HEK293T (cell line): ENCODE results near the gene GBE1.

Experiments
- FOXA1 ChIP-seq: fragments of 450-650 bp; IDR thresholded peaks from 2 replicates; pipeline ENCODE4 v1.6.1; 2016; ENCODE audit warnings: mild to moderate bottlenecking
- FOXM1 ChIP-seq: fragments of 450-650 bp; IDR thresholded peaks from 2 replicates; pipeline ENCODE4 v1.6.1; 2017; ENCODE audit warnings: mild to moderate bottlenecking, borderline replicate concordance
- SP1 ChIP-seq: fragments of 450-650 bp; IDR thresholded peaks from 2 replicates; pipeline ENCODE4 v1.6.1; 2017
- TF ChIP-seq, protein P1 (sequence below): fragments of 450-650 bp; IDR thresholded peaks from 2 replicates; pipeline ENCODE4 v1.6.1; 2016

GRCh38 chr3:81518945-81519344 lies 242.5 kb downstream of the GBE1 start:
- no peak for TF ChIP-seq FOXA1
- TF ChIP-seq, protein P1, sequence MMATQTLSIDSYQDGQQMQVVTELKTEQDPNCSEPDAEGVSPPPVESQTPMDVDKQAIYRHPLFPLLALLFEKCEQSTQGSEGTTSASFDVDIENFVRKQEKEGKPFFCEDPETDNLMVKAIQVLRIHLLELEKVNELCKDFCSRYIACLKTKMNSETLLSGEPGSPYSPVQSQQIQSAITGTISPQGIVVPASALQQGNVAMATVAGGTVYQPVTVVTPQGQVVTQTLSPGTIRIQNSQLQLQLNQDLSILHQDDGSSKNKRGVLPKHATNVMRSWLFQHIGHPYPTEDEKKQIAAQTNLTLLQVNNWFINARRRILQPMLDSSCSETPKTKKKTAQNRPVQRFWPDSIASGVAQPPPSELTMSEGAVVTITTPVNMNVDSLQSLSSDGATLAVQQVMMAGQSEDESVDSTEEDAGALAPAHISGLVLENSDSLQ = no peak
- TF ChIP-seq SP1 = no peak
- no peak for TF ChIP-seq FOXM1
